Measurements from ENCODE around the gene TMED8. TPM values are rescaled to one million over a fixed set of nuclear protein-coding genes. Genes with fewer than 3 reads are reported as not detected.
A peak's percentile ranks its signal among the peaks of the same experiment; 100 is the strongest.

TMED8 gene
- total RNA-seq, 1 donor from 2014 or later, result 14.4 TPM

DNA sequence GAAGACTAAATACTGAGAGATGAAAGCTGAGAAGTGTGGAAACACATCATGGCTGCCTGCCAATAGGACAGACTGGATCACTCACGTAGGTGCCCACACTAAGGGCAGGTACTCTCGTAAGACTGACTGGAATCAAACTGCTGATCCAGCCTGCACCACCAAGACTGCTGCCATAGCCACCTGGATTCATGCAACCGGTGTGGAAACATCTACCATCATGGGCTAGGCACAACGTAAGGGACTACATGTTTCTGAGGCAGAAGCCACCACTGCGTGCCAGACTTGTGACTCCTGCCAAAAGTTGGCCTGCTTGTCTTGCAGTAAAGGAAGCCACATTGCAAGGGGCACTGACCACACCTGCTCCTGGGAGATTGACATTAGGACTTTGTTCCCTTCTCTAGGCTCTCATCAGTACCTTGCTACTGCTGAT lies 60.0 kb downstream of the TMED8 start:
- peaks cover 52% of the 10 kb centered on the region for H3K4me1 Mint-ChIP-seq
- TF ChIP-seq, protein P1, sequence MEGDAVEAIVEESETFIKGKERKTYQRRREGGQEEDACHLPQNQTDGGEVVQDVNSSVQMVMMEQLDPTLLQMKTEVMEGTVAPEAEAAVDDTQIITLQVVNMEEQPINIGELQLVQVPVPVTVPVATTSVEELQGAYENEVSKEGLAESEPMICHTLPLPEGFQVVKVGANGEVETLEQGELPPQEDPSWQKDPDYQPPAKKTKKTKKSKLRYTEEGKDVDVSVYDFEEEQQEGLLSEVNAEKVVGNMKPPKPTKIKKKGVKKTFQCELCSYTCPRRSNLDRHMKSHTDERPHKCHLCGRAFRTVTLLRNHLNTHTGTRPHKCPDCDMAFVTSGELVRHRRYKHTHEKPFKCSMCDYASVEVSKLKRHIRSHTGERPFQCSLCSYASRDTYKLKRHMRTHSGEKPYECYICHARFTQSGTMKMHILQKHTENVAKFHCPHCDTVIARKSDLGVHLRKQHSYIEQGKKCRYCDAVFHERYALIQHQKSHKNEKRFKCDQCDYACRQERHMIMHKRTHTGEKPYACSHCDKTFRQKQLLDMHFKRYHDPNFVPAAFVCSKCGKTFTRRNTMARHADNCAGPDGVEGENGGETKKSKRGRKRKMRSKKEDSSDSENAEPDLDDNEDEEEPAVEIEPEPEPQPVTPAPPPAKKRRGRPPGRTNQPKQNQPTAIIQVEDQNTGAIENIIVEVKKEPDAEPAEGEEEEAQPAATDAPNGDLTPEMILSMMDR (IDR thresholded peaks at IDR 0.05; ENCODE audit: unreplicated experiment), result no peak
- H3K27ac Mint-ChIP-seq, result no peak overlapping the region
- no peaks in the 10 kb centered on the region for H3K9me3 Mint-ChIP-seq
- H3K4me3 Mint-ChIP-seq, result no peak overlapping the region
- no peak for DNase-seq (ENCODE audit: low spot score in 2 of 2, unreplicated experiment in 2 of 2)
- H3K36me3 Mint-ChIP-seq, result no peaks in the 10 kb centered on the region
- H3K27me3 Mint-ChIP-seq (ENCODE audit: low read depth), result no peaks in the 10 kb centered on the region

DNA sequence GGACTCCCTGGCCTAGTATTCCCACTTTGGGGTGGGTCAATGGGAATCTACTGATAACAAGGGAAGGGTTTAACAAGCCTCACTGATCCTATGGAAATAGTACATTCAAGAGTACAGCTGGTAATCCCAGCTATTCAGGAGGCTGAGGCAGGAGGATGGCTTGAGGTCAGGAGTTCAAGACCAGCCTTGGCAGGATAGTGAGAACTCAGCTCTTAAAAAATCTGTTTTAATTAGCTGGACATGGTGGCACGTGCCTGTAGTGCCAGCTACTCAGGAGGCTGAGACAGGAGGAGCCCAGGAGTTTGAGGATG lies 60.7 kb downstream of the TMED8 start:
- H3K36me3 Mint-ChIP-seq, result no peaks in the 10 kb centered on the region
- no peak for DNase-seq (ENCODE audit: low spot score in 2 of 2, unreplicated experiment in 2 of 2)
- TF ChIP-seq, protein P1 (IDR thresholded peaks at IDR 0.05; ENCODE audit: unreplicated experiment), result no peak
- no peak overlapping the region for H3K4me3 Mint-ChIP-seq
- H3K27ac Mint-ChIP-seq, result peak overlapping the region; percentile 6
- H3K9me3 Mint-ChIP-seq, result no peaks in the 10 kb centered on the region
- no peaks in the 10 kb centered on the region for H3K27me3 Mint-ChIP-seq (ENCODE audit: low read depth)
- H3K4me1 Mint-ChIP-seq, result peaks cover 49% of the 10 kb centered on the region

DNA sequence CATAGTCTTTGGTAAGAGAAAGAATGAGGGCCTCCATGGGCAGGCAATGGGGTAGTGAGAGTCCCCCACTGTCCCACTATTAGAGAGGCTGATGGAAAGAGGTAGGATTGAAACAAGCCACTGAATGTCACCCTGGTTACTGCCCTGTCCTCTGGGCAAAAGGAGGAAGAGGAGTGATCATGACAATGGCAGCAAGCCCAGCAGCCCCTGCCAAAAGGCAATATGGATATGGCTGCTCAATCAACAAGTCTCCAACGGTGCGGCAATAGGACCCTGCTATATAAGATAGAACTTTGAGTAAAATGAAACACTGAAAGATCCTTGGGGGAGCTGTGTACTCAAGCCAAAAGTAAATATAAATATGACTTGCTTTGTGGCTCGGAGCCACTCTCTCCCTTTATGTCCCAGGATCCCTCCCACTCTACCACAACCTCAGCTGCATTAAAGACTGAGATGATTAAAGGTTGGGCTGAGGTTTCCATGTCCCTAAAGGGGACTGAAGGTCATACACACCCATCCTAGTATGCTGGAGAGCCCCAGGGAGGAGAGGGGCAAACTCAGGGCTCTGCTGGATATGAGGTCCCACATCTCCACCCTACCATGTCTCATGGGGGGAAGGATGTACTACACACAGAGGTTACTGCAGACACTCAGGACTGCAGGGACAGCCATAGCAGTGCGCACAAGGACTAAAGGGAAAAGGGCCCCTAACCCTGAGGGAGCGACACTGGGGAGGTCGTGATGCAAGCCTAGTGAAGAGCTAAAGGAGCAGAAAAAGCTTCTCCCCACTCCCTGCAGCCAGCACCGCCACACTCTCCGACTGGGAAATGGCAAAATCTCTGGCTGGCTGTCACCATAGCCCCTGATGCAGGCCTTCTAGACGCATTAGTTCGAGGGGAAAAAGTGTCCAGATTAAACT lies 62.1 kb downstream of the TMED8 start:
- Mint-ChIP-seq H3K9me3 (no peaks in the 10 kb centered on the region), H3K27me3 (ENCODE audit: low read depth) (no peaks in the 10 kb centered on the region), H3K36me3 (peaks cover 2% of the 10 kb centered on the region), H3K27ac (peak overlapping the region; percentile 92), H3K4me1 (peaks cover 45% of the 10 kb centered on the region), H3K4me3 (no peak overlapping the region)
- DNase-seq (ENCODE audit: low spot score in 2 of 2, unreplicated experiment in 2 of 2), result no peak
- TF ChIP-seq, protein P1 (IDR thresholded peaks at IDR 0.05; ENCODE audit: unreplicated experiment), result no peak

DNA sequence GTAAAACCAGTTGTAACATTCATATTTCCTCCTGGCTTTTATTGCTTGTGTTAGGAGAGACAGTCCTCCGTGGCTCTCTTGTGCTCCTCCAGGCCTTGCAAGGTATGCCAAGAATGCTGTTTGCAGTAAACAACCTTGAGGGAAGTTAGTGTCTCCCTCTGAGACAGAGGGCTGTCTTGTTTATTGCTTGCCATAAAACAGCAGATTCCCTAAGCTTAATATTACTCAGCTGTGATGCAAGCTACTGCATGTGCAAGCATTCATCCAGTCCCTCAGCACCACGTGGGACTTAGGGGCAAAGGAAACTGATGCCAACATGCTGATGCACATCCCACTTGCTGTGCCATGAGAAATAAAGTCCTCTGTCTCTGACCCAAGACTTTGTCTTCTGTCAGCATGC lies 62.9 kb downstream of the TMED8 start:
- Mint-ChIP-seq H3K36me3 (peaks cover 2% of the 10 kb centered on the region), H3K4me1 (peaks cover 38% of the 10 kb centered on the region), H3K27me3 (ENCODE audit: low read depth) (no peaks in the 10 kb centered on the region), H3K27ac (peak overlapping the region; percentile 92), H3K9me3 (no peaks in the 10 kb centered on the region), H3K4me3 (no peak overlapping the region)
- TF ChIP-seq, protein P1 (IDR thresholded peaks at IDR 0.05; ENCODE audit: unreplicated experiment), result no peak
- no peak for DNase-seq (ENCODE audit: low spot score in 2 of 2, unreplicated experiment in 2 of 2)

DNA sequence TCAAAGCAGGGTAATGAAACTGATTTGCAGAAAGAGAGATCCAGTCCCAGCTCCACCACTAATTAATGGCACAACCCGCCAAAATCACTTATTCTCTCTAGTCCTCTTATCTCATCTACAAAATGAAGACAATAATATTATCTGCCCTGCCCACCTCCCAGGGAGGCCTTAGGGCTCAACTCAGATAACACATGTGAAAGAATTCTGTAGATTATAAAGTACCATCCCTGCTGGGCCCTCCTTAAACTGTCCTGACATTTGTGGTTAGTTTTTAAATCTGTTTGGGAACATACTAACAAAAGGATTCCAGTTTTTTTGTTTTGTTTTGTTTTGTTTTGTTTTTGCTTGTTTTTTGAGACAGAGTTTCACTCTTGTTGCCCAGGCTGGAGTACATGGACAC lies 63.5 kb downstream of the TMED8 start:
- H3K9me3 Mint-ChIP-seq, result no peaks in the 10 kb centered on the region
- peak overlapping the region; percentile 92 for H3K27ac Mint-ChIP-seq
- H3K27me3 Mint-ChIP-seq (ENCODE audit: low read depth), result no peaks in the 10 kb centered on the region
- H3K36me3 Mint-ChIP-seq, result peaks cover 2% of the 10 kb centered on the region
- no peak for DNase-seq (ENCODE audit: low spot score in 2 of 2, unreplicated experiment in 2 of 2)
- TF ChIP-seq, protein P1 (IDR thresholded peaks at IDR 0.05; ENCODE audit: unreplicated experiment), result no peak
- H3K4me1 Mint-ChIP-seq, result peaks cover 38% of the 10 kb centered on the region
- no peak overlapping the region for H3K4me3 Mint-ChIP-seq

All from mesothelial cell of epicardium (in vitro differentiated cells).